ENCODE data around the gene PIEZO2.

The PIEZO2 gene

DNA sequence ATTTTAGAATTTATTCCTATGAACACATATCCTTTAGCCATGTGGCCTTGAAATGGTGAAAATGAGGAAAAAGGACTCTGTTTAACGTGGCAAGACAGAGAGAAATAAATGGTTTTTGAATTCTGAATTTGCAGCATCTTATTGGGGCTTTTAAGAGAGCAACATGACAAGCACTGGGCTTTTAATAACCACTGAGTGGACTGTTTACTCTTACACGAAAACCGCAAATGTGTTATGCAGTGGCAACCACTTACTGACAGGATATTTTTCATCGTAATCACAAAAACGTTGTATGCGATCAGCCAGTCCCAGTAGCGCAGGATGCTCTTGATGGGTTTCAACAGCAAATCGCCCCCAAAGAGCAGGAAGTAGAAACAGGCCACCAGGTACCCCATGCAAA is 397.0 kb downstream of the PIEZO2 start:
- TF ChIP-seq EZH2 (IDR thresholded peaks at IDR 0.05) (no peak), POLR2AphosphoS5 (IDR thresholded peaks at IDR 0.05; ENCODE audit: borderline replicate concordance, low read depth, low read length) (no peak), FOXP2 (optimal IDR thresholded peaks at IDR 0.05; ENCODE audit: control extremely low read depth, extremely low read length, insufficient read depth) (no peak)
- no peak overlapping the region for H3K27ac ChIP-seq
- H3K9me3 ChIP-seq (ENCODE audit: low read depth, low read length): no peaks in the 10 kb centered on the region
- H3K9ac ChIP-seq (ENCODE audit: insufficient read length): no peak overlapping the region
- no peaks in the 10 kb centered on the region for H3K36me3 ChIP-seq (ENCODE audit: insufficient read depth, low read length)
- no peak overlapping the region for H3K4me3 ChIP-seq
- no peak for DNase-seq (ENCODE audit: low read depth, low spot score)

DNA sequence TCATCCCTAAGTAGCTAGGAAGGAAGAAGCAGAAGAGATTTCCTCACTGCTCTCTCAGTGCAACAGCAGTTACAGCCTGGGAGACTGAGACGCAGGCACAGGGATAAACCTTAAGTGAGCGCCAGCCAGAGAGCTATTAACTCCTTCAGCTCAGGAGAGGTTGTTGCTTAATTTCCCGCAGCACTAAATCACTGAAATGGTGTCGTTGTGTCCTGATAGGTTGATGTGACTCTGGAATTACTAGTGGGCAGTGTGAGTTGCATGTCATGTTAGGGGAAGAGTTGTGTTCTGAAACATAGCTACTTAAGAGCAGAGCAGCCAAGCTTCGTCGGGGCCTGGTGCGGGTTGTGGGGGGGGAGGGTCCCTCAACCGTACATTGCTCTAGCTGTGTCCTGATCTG is 397.7 kb downstream of the PIEZO2 start:
- DNase-seq (ENCODE audit: low read depth, low spot score): no peak
- Histone ChIP-seq H3K9ac (ENCODE audit: insufficient read length) (no peak overlapping the region), H3K27ac (no peak overlapping the region), H3K9me3 (ENCODE audit: low read depth, low read length) (no peaks in the 10 kb centered on the region), H3K4me3 (no peak overlapping the region), H3K36me3 (ENCODE audit: insufficient read depth, low read length) (no peaks in the 10 kb centered on the region)
- TF ChIP-seq EZH2 (IDR thresholded peaks at IDR 0.05): no peak
- TF ChIP-seq FOXP2 (optimal IDR thresholded peaks at IDR 0.05; ENCODE audit: control extremely low read depth, extremely low read length, insufficient read depth): no peak
- no peak for TF ChIP-seq POLR2AphosphoS5 (IDR thresholded peaks at IDR 0.05; ENCODE audit: borderline replicate concordance, low read depth, low read length)

GRCh38 chr18:10750191-10751035 is 399.0 kb downstream of the PIEZO2 start:
- no peak overlapping the region for H3K27ac ChIP-seq
- H3K9me3 ChIP-seq (ENCODE audit: low read depth, low read length): no peaks in the 10 kb centered on the region
- no peak overlapping the region for H3K4me3 ChIP-seq
- no peak for DNase-seq (ENCODE audit: low read depth, low spot score)
- TF ChIP-seq POLR2AphosphoS5 (IDR thresholded peaks at IDR 0.05; ENCODE audit: borderline replicate concordance, low read depth, low read length) (no peak), EZH2 (IDR thresholded peaks at IDR 0.05) (no peak), FOXP2 (optimal IDR thresholded peaks at IDR 0.05; ENCODE audit: control extremely low read depth, extremely low read length, insufficient read depth) (no peak)
- H3K36me3 ChIP-seq (ENCODE audit: insufficient read depth, low read length): no peaks in the 10 kb centered on the region
- no peak overlapping the region for H3K9ac ChIP-seq (ENCODE audit: insufficient read length)

- no peak for DNase-seq (ENCODE audit: low read depth, low spot score)
- H3K9me3 ChIP-seq (ENCODE audit: low read depth, low read length): no peaks in the 10 kb centered on the region
- H3K27ac ChIP-seq: no peak overlapping the region
- H3K9ac ChIP-seq (ENCODE audit: insufficient read length): no peak overlapping the region
- H3K4me3 ChIP-seq: no peak overlapping the region
- TF ChIP-seq EZH2 (IDR thresholded peaks at IDR 0.05): no peak
- no peak for TF ChIP-seq FOXP2 (optimal IDR thresholded peaks at IDR 0.05; ENCODE audit: control extremely low read depth, extremely low read length, insufficient read depth)
- no peak for TF ChIP-seq POLR2AphosphoS5 (IDR thresholded peaks at IDR 0.05; ENCODE audit: borderline replicate concordance, low read depth, low read length)
- no peaks in the 10 kb centered on the region for H3K36me3 ChIP-seq (ENCODE audit: insufficient read depth, low read length)
These were observed 400.7 kb downstream of the PIEZO2 start for GRCh38 chr18:10748641-10749040.

- no peak for TF ChIP-seq POLR2AphosphoS5 (IDR thresholded peaks at IDR 0.05; ENCODE audit: borderline replicate concordance, low read depth, low read length)
- TF ChIP-seq EZH2 (IDR thresholded peaks at IDR 0.05): no peak
- TF ChIP-seq FOXP2 (optimal IDR thresholded peaks at IDR 0.05; ENCODE audit: control extremely low read depth, extremely low read length, insufficient read depth): no peak
- H3K9me3 ChIP-seq (ENCODE audit: low read depth, low read length): no peaks in the 10 kb centered on the region
- no peak overlapping the region for H3K9ac ChIP-seq (ENCODE audit: insufficient read length)
- no peak overlapping the region for H3K4me3 ChIP-seq
- no peak overlapping the region for H3K27ac ChIP-seq
- no peaks in the 10 kb centered on the region for H3K36me3 ChIP-seq (ENCODE audit: insufficient read depth, low read length)
- no peak for DNase-seq (ENCODE audit: low read depth, low spot score)
These were observed 403.4 kb downstream of the PIEZO2 start for GRCh38 chr18:10745971-10746370.

GRCh38 chr18:10745219-10745618 is 404.1 kb downstream of the PIEZO2 start:
- Histone ChIP-seq H3K4me3 (no peak overlapping the region), H3K9me3 (ENCODE audit: low read depth, low read length) (no peaks in the 10 kb centered on the region), H3K36me3 (ENCODE audit: insufficient read depth, low read length) (no peaks in the 10 kb centered on the region), H3K27ac (no peak overlapping the region), H3K9ac (ENCODE audit: insufficient read length) (no peak overlapping the region)
- no peak for DNase-seq (ENCODE audit: low read depth, low spot score)
- no peak for TF ChIP-seq EZH2 (IDR thresholded peaks at IDR 0.05)
- TF ChIP-seq FOXP2 (optimal IDR thresholded peaks at IDR 0.05; ENCODE audit: control extremely low read depth, extremely low read length, insufficient read depth): no peak
- TF ChIP-seq POLR2AphosphoS5 (IDR thresholded peaks at IDR 0.05; ENCODE audit: borderline replicate concordance, low read depth, low read length): no peak

DNA sequence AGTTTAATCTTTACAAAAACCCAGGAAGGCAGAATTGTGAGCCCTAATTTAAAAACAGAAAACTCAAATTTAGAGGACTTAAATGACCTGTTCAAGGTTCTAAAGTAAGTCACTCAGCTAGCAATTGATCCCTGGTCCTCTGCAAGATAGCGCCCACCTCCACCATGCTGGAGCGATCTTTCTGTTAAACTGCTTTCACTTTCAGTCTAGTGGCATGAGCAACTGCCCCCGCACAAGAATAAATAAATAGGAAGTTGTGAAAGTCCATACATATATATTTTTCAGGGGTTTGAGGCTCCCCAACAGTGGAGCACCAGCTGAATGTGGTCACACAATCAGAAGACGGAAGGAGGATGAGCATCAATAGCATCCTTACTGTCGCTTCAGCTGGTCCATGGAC is 405.6 kb downstream of the PIEZO2 start:
- no peak overlapping the region for H3K9ac ChIP-seq (ENCODE audit: insufficient read length)
- DNase-seq (ENCODE audit: low read depth, low spot score): no peak
- H3K36me3 ChIP-seq (ENCODE audit: insufficient read depth, low read length): no peaks in the 10 kb centered on the region
- H3K27ac ChIP-seq: no peak overlapping the region
- TF ChIP-seq FOXP2 (optimal IDR thresholded peaks at IDR 0.05; ENCODE audit: control extremely low read depth, extremely low read length, insufficient read depth): no peak
- no peak for TF ChIP-seq EZH2 (IDR thresholded peaks at IDR 0.05)
- TF ChIP-seq POLR2AphosphoS5 (IDR thresholded peaks at IDR 0.05; ENCODE audit: borderline replicate concordance, low read depth, low read length): no peak
- no peaks in the 10 kb centered on the region for H3K9me3 ChIP-seq (ENCODE audit: low read depth, low read length)
- H3K4me3 ChIP-seq: no peak overlapping the region

DNA sequence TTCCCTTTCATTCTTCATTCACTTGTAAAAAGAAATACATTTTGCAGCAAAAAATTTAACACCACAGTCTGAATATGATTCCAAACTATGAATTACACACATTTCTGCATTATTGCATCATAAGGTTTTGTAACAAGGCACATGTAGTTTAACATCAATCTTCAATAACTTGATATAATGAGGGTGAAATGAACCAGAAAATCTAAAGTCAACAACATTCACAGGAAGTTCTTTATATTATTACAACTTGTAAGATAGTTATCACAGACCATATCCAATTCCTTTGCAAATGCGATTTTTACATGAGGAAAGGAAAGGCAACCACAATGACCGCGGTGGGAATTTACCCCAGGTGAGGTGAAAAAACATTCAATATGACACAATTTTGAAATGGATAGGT is 410.2 kb downstream of the PIEZO2 start:
- no peaks in the 10 kb centered on the region for H3K9me3 ChIP-seq (ENCODE audit: low read depth, low read length)
- peak overlapping the region; percentile 85 for H3K27ac ChIP-seq
- H3K4me3 ChIP-seq: peak overlapping the region; percentile 21; the same call in 1 of the 2 replicates
- peak; percentile 84 for DNase-seq (ENCODE audit: low read depth, low spot score)
- peak overlapping the region; percentile 11 for H3K9ac ChIP-seq (ENCODE audit: insufficient read length)
- H3K36me3 ChIP-seq (ENCODE audit: insufficient read depth, low read length): no peaks in the 10 kb centered on the region
- TF ChIP-seq POLR2AphosphoS5 (IDR thresholded peaks at IDR 0.05; ENCODE audit: borderline replicate concordance, low read depth, low read length) (peak; percentile 34; the same call in 1 of the 2 replicates), FOXP2 (optimal IDR thresholded peaks at IDR 0.05; ENCODE audit: control extremely low read depth, extremely low read length, insufficient read depth) (no peak), EZH2 (IDR thresholded peaks at IDR 0.05) (no peak)

All from SK-N-MC (cell line).